ENCODE data around the gene TSPAN17.

DNA sequence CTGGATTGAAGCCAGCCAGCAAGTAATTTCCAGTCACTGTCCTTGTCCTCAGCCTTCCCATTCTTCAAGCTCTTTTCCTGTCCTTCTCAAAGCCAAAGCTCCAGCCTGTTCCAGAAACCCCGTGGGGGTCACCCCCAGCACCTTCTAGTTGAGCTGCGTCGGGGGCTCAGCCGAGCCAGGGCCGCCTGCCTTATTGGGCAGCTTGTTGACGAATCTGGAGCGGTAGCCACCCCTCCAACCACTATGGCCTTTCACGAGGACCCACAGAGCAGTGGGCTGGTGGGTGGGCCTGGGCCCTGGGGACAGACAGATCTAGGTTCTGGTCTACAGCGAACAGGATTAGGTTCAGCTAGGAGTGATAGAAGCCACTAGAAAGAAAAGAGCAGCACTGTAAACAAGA is 47.3 kb downstream of the TSPAN17 start:
- TF ChIP-seq, protein P1, sequence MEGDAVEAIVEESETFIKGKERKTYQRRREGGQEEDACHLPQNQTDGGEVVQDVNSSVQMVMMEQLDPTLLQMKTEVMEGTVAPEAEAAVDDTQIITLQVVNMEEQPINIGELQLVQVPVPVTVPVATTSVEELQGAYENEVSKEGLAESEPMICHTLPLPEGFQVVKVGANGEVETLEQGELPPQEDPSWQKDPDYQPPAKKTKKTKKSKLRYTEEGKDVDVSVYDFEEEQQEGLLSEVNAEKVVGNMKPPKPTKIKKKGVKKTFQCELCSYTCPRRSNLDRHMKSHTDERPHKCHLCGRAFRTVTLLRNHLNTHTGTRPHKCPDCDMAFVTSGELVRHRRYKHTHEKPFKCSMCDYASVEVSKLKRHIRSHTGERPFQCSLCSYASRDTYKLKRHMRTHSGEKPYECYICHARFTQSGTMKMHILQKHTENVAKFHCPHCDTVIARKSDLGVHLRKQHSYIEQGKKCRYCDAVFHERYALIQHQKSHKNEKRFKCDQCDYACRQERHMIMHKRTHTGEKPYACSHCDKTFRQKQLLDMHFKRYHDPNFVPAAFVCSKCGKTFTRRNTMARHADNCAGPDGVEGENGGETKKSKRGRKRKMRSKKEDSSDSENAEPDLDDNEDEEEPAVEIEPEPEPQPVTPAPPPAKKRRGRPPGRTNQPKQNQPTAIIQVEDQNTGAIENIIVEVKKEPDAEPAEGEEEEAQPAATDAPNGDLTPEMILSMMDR (IDR thresholded peaks at IDR 0.05 in 2 of 3, conservative IDR thresholded peaks at IDR 0.05 in 1 of 3; ENCODE audit: control insufficient read depth in 2 of 3, extremely low read depth in 1 of 3, insufficient read depth in 1 of 3, low read depth in 3 of 3, low read length in 3 of 3): no peak
- TF ChIP-seq YY1 (IDR thresholded peaks at IDR 0.05; ENCODE audit: low read depth, low read length) (no peak), CREB1 (IDR thresholded peaks at IDR 0.05; ENCODE audit: low read depth) (no peak), EGR1 (IDR thresholded peaks at IDR 0.05; ENCODE audit: borderline replicate concordance in 1 of 2, low read depth in 2 of 2, low read length in 2 of 2) (no peak), IKZF1 (conservative IDR thresholded peaks at IDR 0.05) (no peak), MEF2A (IDR thresholded peaks at IDR 0.05; ENCODE audit: insufficient read depth, low read depth, low read length) (no peak), BHLHE40 (IDR thresholded peaks at IDR 0.05; ENCODE audit: borderline replicate concordance in 1 of 2, low read depth in 2 of 2, low read length in 1 of 2) (no peak), POLR2AphosphoS5 (IDR thresholded peaks at IDR 0.05; ENCODE audit: low read length) (no peak), ZNF384 (IDR thresholded peaks at IDR 0.05; ENCODE audit: borderline replicate concordance, low read depth, low read length) (no peak), RAD21 (IDR thresholded peaks at IDR 0.05; ENCODE audit: insufficient read depth, low read depth, low read length) (no peak)
